Measurements from ENCODE around the gene TPPP3.

The TPPP3 gene

GRCh38 chr16:67345401-67345800 lies 47.9 kb downstream of the TPPP3 start:
- DNase-seq (ENCODE audit: low read depth, low spot score) = no peak

DNA sequence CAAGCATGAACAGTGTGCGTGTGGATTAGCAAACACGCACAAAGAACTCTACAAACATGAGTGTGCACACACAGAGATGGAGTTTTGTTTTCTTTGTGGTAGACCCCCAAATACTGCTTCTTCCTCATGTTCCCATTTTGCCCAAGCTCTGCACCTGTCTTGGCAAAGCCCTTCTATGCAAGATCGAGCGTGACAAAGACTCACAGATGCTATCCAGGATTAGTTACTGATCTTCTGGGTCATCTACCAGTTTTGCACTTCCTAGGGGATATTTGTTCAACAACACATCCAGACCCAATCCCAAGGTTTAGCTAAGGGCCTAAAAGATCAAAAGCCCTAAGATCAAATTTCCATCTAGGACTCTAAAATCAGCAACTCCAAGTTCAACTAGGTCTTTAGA lies 50.7 kb downstream of the TPPP3 start:
- DNase-seq (ENCODE audit: low read depth, low spot score) = no peak

- DNase-seq (ENCODE audit: low read depth, low spot score) = no peak
Measured at GRCh38 chr16:67341250-67341649, 52.0 kb downstream of the TPPP3 start.
